Retinal pigment epithelial cell (primary cell): Measurements from ENCODE around the gene TMEM151B.

ENCODE experiments used
- DNase-seq: peaks from one replicate; pipeline ENCODE4 v3.0.0-alpha.2; 2010; ENCODE audit warnings: low read depth
- H3K4me3 ChIP-seq: 2 replicates; pipeline ENCODE4 v1.5.1; 2011; ENCODE audit warnings: mild to moderate bottlenecking, low read length, control low read depth, moderate library complexity
- CTCF ChIP-seq: conservative IDR thresholded peaks from 2 replicates; pipeline ENCODE4 v1.5.1; 2011; ENCODE audit warnings: low read depth, low read length, control low read depth, inconsistent platforms

Gene TMEM151B

GRCh38 chr6:44269921-44270525 is at the start of gene TMEM151B:
TMEM151B (plus strand) TSS chr6:44270450; CDS start chr6:44270743, 293 bp downstream.
- TF ChIP-seq CTCF: no peak
- no peak for DNase-seq
- peak within 1 kb of the TSS; percentile 21 for H3K4me3 ChIP-seq

- DNase-seq: no peak
- no peak for TF ChIP-seq CTCF
- no peak overlapping the region for H3K4me3 ChIP-seq
Observed at GRCh38 chr6:44220913-44221290, 49.3 kb upstream of the TMEM151B start.

GRCh38 chr6:44221291-44221960 is 48.8 kb upstream of the TMEM151B start:
- peak; percentile 77 for DNase-seq
- peak; percentile 95 for TF ChIP-seq CTCF
- H3K4me3 ChIP-seq: peak overlapping the region; percentile 8

GRCh38 chr6:44221961-44222335 is 48.3 kb upstream of the TMEM151B start:
- no peak for TF ChIP-seq CTCF
- DNase-seq: no peak
- peak overlapping the region; percentile 8 for H3K4me3 ChIP-seq

- H3K4me3 ChIP-seq: peak overlapping the region; percentile 52
- DNase-seq: no peak
- TF ChIP-seq CTCF: no peak
Observed at GRCh38 chr6:44222486-44223318, 47.5 kb upstream of the TMEM151B start.

- H3K4me3 ChIP-seq: peak within 1 kb of the TSS; percentile 52
- no peak for DNase-seq
Observed at GRCh38 chr6:44223319-44224028, 46.8 kb upstream of the TMEM151B start, which contains the start of gene SLC29A1. SLC29A1 (plus strand) TSS chr6:44223595; CDS start chr6:44227314, 3,719 bp downstream.

More at GRCh38 chr6:44223319-44224028, 46.8 kb upstream of the TMEM151B start, which contains the start of gene SLC29A1:
- TF ChIP-seq CTCF: peak; percentile 2
